Gastroesophageal sphincter (tissue), 3 donors: ENCODE data around the gene INPP4B.

Experiments
- POLR2A ChIP-seq, 2 donors: fragments of 450-650 bp; IDR thresholded peaks; one replicate each; pipeline ENCODE4 v1.6.1; 2017; ENCODE audit warnings: antibody characterized with exemption in 2 of 2, mild to moderate bottlenecking in 2 of 2, moderate library complexity in 1 of 2
- POLR2AphosphoS5 ChIP-seq: sonication (generic); formaldehyde crosslinking; IDR thresholded peaks from one replicate; pipeline ENCODE4 v1.6.1; 2017; ENCODE audit warnings: antibody characterized with exemption
- TF ChIP-seq, protein P1 (sequence below), 4 experiments: fragments of 200-600 bp in 2 of 4; fragments of 450-650 bp in 2 of 4; sonication (generic) in 1 of 4; IDR thresholded peaks; one replicate each; pipeline ENCODE4 v1.5.1; 2017 to 2019; ENCODE audit warnings: antibody characterized with exemption in 4 of 4, mild to moderate bottlenecking in 2 of 4, moderate library complexity in 2 of 4

DNA sequence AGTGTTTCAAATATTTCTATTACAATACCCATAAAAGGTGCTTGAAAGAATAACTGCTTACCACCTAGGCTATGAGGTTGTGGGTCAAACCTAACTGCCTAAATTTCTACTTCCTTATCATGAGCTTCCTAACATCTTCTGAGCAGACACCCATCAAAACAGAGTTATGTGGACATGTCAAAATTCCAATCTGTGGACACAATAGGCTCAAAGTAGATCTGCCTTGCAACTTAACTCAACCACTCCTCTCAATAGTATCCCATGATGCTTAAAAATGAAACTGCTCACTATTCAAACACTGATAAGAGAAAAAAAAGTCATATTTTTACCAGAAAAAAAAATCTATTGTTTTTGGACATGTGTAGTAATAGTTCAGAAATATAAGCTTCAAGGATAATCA, 462.7 kb downstream of the INPP4B start:
- TF ChIP-seq, protein P1, sequence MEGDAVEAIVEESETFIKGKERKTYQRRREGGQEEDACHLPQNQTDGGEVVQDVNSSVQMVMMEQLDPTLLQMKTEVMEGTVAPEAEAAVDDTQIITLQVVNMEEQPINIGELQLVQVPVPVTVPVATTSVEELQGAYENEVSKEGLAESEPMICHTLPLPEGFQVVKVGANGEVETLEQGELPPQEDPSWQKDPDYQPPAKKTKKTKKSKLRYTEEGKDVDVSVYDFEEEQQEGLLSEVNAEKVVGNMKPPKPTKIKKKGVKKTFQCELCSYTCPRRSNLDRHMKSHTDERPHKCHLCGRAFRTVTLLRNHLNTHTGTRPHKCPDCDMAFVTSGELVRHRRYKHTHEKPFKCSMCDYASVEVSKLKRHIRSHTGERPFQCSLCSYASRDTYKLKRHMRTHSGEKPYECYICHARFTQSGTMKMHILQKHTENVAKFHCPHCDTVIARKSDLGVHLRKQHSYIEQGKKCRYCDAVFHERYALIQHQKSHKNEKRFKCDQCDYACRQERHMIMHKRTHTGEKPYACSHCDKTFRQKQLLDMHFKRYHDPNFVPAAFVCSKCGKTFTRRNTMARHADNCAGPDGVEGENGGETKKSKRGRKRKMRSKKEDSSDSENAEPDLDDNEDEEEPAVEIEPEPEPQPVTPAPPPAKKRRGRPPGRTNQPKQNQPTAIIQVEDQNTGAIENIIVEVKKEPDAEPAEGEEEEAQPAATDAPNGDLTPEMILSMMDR (IDR thresholded peaks at IDR 0.05), result no peak
- no peak for TF ChIP-seq POLR2AphosphoS5
- TF ChIP-seq POLR2A (IDR thresholded peaks at IDR 0.05), result no peak
